NCI-H2029 treated with DMSO at 0.1 percent for 48 hours (cell line): Measurements from ENCODE around the gene PRRT1.
"Not testable (repeated sequence)": the region's sequence is repeated elsewhere in the genome, so short reads cannot be mapped to it uniquely, and the experiment has no call there.

Source experiments
- DNase-seq: peaks from one replicate; lab custom pipeline; 2025; lab: John Stamatoyannopoulos, UW

PRRT1 gene

GRCh38 chr6:32187725-32188380, 36.1 kb upstream of the PRRT1 start:
- not testable (repeated sequence) for DNase-seq

- DNase-seq = no peak
Measured at GRCh38 chr6:32187009-32187709, 35.4 kb upstream of the PRRT1 start.

- DNase-seq = not testable (repeated sequence)
Measured at GRCh38 chr6:32186151-32186840, 34.6 kb upstream of the PRRT1 start.

GRCh38 chr6:32185681-32186131, 34.0 kb upstream of the PRRT1 start:
- DNase-seq = not testable (repeated sequence)

GRCh38 chr6:32184084-32184640, 32.4 kb upstream of the PRRT1 start, which contains the start of gene AGER:
Gene AGER, minus strand, starts transcription at chr6:32184253. Its CDS starts 31 bp downstream, at chr6:32184222.
- no peak for DNase-seq

- no peak for DNase-seq
Measured at GRCh38 chr6:32183483-32184083, 31.8 kb upstream of the PRRT1 start.

- DNase-seq = no peak
Measured at GRCh38 chr6:32183030-32183429, 31.3 kb upstream of the PRRT1 start.

GRCh38 chr6:32182555-32182981, 30.8 kb upstream of the PRRT1 start:
- no peak for DNase-seq

GRCh38 chr6:32181915-32182529, 30.3 kb upstream of the PRRT1 start:
- no peak for DNase-seq

- no peak for DNase-seq
Measured at GRCh38 chr6:32181148-32181702, 29.5 kb upstream of the PRRT1 start.

GRCh38 chr6:32179766-32180405, 28.1 kb upstream of the PRRT1 start:
- no peak for DNase-seq

- DNase-seq = no peak
Measured at GRCh38 chr6:32178547-32179440, 27.1 kb upstream of the PRRT1 start.

- DNase-seq = peak; percentile 100
Measured at GRCh38 chr6:32177788-32178546, 26.2 kb upstream of the PRRT1 start, which contains the start of gene RNF5. Gene RNF5, plus strand, starts transcription at chr6:32178405. Its CDS starts 107 bp downstream, at chr6:32178512.

GRCh38 chr6:32177183-32177787, 25.5 kb upstream of the PRRT1 start:
- DNase-seq = no peak

GRCh38 chr6:32176476-32177182, 24.9 kb upstream of the PRRT1 start:
- peak; percentile 50 for DNase-seq

- DNase-seq = peak; percentile 82
Measured at GRCh38 chr6:32175711-32176475, 24.2 kb upstream of the PRRT1 start, which contains the start of gene AGPAT1. Gene AGPAT1, minus strand, starts transcription at chr6:32176084. Its CDS starts 4,588 bp downstream, at chr6:32171496.

- DNase-seq = no peak
Measured at GRCh38 chr6:32175322-32175710, 23.6 kb upstream of the PRRT1 start.
